Activated CD8-positive, alpha-beta memory T cell treated with anti-CD3 and anti-CD28 coated beads, Interleukin-2, amount 50 U/mL, for 1 hour (primary cell): ENCODE results near the gene HIKESHI.

Experiments
- DNase-seq: peaks from one replicate; pipeline ENCODE4 v3.0.0-alpha.2; 2020; ENCODE audit errors: extremely low read depth

Gene HIKESHI

DNA sequence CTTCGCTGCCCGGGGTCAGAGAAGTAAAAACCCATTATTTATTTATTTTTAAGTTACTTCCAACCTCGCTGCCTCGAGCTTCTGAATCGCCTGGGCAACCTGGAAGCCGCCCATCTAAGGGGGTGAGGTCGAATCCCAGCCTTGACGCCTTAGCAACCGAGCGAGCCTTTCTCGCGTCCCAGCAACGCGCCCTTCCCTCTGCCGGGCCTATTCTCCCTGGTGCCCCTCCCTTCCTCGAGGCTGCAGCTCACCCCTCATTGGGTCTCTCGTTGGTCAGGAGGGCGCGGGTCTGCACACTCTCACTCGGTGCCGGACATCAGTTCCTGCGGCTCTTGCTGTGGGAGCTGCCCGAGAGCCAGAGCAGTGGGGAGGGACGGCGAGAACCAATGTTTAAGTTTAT lies 72.5 kb downstream of the HIKESHI start, which contains the start of gene CCDC81:
Gene CCDC81, plus strand, starts transcription at position 302 of the 400 bp plus-strand sequence. CDS start 277 bp downstream, outside the sequence.
- no peak for DNase-seq

DNA sequence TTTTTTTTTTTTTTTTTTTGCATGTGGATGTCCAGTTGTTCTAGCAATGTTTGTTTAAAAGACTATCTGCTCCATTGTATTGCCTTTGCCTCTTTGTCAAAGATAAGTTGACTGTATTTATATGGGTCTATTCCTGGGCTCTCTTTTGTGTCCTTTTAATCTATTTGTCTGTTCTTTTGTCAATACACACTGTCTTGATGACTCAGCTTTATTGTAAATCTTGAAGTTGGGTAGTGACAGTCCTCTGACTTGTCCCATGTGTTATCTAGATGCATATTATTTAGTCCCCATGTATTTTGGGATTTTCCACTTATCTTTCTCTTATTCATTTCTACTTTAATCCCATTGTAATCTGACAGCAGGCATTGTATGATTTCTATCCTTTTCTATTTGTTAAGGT lies 75.9 kb downstream of the HIKESHI start:
- no peak for DNase-seq

DNA sequence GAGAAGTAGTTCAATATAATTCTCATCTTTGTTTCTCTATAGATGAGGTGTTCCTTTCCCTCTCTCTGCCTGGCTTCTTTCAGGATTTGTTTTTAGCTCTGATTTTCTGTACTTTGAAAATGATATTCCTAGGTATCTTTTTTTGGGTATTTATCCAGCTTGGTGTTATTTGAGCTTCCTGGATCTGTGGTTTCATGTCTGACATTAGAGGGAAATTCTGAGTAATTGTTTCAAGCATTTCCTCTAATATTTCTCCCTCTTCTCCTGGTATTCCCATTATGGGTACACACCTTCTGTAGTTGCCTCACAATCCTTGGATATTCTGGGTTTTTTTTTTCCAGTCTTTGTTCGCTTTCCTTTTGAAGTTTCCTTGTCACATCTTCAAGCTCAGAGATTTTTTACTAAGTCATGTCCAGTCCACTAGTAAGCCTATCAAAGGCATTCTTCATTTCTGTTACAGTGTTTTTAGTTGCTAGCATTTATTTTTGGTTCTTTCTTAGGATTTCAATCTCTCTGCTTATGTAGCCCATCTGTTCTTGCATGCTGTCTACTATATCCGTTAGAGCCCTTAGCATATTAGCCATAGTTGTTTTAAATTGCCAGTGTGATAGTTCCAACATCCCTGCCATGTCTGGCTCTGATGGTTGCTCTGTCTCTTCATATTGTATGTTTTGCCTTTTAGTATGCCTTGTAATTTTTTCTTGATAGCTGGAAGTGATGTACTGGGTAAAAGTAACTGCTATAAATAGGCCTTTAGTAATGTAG lies 78.4 kb downstream of the HIKESHI start:
- no peak for DNase-seq

DNA sequence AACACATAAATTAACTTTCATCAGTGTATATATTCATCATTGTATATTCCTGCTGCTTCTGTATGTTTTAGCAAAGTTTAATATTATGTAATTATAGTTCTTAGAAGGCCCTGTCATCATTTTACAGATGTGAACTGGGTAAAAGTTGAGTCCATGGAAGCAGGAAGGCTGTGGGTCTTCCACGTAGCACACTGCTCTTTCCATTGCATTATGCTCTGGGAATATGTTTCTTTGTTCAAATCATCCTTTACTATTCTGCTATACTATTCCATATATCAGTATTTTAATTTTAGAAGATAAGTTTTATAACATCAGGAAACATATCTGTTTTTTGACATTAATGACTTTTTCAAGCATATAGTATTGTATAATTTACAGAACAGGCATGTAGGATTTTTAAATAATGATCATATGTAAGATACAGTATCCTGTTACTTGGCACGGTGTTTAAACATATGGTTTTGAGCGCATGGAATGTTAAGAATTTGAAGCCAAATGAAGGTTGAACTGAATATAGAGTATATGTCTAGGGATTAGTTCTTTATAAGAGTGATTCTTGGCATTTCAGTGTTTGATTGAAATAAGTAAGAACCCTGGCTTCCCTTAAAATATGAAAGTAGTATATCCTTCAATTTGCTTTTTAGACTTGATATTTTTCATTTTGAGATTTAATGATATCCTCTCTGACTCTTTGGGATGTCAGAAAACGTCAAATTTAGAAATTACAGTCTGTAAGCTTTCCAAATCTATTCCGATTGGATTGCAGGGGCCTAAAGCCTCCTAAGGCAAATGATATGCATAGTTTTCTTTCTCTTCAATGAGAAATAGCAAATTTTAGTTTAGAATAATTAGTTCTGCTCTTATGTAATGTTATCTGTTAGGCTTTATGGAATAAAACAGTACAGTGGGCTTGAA lies 81.3 kb downstream of the HIKESHI start:
- DNase-seq, result no peak

DNA sequence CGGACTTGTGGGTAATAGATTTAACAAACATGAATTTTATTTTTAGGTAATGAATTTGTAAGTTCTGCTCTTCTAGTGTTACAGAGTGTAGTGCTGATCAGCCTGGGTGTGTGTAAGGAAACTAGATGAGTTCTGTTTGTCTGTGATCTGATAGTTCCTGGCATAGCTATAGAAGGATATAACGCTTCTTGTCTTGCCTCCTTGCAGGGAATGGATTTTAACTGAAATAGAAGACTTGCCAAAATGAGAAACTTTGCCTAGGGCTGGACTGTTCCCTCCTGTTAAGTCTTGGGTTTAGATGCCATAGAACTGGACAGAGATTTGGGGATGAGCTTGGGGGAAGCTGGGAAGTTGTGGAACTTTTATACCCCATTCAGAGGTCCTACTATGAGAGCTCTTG lies 84.2 kb downstream of the HIKESHI start:
- DNase-seq, result no peak

DNA sequence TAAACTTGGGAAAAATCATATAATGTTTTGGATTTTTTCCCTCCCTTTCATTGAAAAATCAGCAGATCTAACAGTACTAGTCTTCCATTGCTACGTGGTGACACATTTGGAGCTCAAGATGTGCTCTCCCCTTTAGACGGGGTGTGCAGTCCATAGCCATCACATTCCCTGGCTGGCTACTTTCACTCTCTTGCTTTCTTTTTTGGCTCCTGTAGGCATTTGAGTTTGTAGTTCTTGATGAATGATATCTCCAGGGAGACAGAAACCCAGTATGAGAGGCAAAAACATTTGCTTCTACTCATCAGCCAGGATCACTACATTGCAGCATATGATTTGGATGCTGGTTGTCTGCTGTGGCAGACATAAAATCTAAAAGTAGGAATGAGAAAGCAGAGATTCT lies 84.7 kb downstream of the HIKESHI start:
- DNase-seq, result no peak

DNA sequence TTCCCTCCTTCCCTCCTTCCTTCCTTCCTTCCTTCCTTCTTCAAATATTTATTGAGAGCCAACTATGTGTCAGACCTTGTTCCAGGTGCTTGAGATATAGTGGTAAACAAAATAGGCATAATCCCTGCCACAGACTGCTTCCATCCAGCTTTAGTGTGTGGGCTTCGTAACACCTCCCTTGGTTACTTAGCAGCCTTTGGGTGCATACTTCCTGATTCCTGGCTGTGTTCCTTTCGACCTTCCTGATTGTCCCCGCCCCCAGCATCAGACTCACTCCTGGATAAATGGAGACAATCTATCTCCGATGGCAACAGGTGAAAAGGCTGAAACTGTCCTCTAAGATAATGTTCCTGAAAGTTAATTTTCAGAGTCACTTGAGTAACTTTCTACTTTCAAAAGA lies 86.2 kb downstream of the HIKESHI start:
- no peak for DNase-seq

DNA sequence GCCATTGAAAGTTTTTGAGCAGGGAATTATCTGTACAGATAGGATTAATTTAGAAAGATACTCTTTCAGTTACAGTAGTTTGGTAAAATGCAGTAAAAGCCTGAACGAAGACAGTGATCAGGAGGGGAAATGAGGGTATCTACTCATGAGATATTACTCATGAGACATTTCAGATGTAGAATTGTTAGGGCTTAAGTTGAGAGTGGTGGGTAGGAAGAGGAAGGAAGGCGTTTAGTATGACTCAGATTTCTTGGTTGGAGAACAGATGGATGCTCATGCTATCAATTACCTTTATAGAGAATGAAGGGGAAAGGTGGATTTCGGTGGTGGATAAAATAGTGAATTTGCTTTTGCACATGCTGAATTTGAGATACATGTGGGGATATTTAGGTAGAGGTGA lies 88.4 kb downstream of the HIKESHI start:
- no peak for DNase-seq

DNA sequence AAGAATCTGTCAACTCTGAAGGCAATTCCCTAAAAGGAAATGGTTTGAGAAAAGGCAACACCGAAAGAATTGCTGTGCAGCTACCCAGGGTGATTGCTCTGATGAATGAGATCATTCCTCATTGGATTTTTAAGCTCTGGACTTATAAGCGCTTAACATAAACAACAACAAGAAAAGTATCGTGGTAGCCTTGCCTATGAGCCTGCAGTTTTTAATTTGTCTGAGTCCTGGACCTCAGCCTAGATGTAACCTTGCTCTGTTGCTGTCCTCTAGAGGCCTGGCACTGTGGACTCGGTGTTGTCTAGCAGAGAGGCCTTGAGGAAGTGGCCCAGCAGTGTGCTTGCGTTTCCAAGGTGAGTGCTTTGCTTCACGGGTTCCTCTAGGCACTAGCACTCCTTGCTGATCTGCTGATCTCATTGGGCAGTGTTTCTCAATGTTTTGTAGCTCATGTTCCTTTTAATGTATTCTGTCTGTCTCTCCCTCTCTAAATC lies 93.1 kb downstream of the HIKESHI start:
- DNase-seq, result no peak
